GM21717 (cell line): ENCODE data around the gene OR52B4.
A peak's percentile ranks its signal among the peaks of the same experiment; 100 is the strongest.
"Not testable (repeated sequence)": the region's sequence is repeated elsewhere in the genome, so short reads cannot be mapped to it uniquely, and the experiment has no call there.

Experiments used
- ATAC-seq: cut with Tn5 transposase; IDR thresholded peaks from one replicate; pipeline ENCODE4 v1.9.1; 2021; ENCODE audit warnings: mild to moderate bottlenecking, moderate library complexity; ENCODE audit not compliant: unreplicated experiment

The OR52B4 gene

GRCh38 chr11:4368286-4368685 is at the start of gene OR52B4:
OR52B4 (minus strand) TSS chr11:4368386; CDS start chr11:4368295, 91 bp downstream.
- no peak for ATAC-seq

GRCh38 chr11:4416816-4417215 is 48.6 kb upstream of the OR52B4 start:
- ATAC-seq = no peak

GRCh38 chr11:4416306-4416705 is 48.1 kb upstream of the OR52B4 start:
- no peak for ATAC-seq

GRCh38 chr11:4406206-4406605 is 38.0 kb upstream of the OR52B4 start:
- not testable (repeated sequence) for ATAC-seq

- ATAC-seq = peak; percentile 24
Observed at GRCh38 chr11:4393858-4394223, 25.7 kb upstream of the OR52B4 start.

- peak; percentile 100 for ATAC-seq
Observed at GRCh38 chr11:4393209-4393857, 25.1 kb upstream of the OR52B4 start, which contains the start of gene TRIM21. TRIM21 (minus strand) TSS chr11:4393702; CDS start chr11:4390409, 3,293 bp downstream.

GRCh38 chr11:4388221-4388620 is 20.0 kb upstream of the OR52B4 start:
- ATAC-seq = no peak

- no peak for ATAC-seq
Observed at GRCh38 chr11:4385978-4386740, 18.0 kb upstream of the OR52B4 start.

GRCh38 chr11:4381901-4382300 is 13.7 kb upstream of the OR52B4 start:
- no peak for ATAC-seq

GRCh38 chr11:4375431-4376140 is 7.4 kb upstream of the OR52B4 start:
- no peak for ATAC-seq

- ATAC-seq = no peak
Observed at GRCh38 chr11:4370166-4370565, 2.0 kb upstream of the OR52B4 start.

GRCh38 chr11:4348142-4348541 is 20.0 kb downstream of the OR52B4 start:
- not testable (repeated sequence) for ATAC-seq

- not testable (repeated sequence) for ATAC-seq
Observed at GRCh38 chr11:4345366-4345765, 22.8 kb downstream of the OR52B4 start.

GRCh38 chr11:4334356-4334755 is 33.8 kb downstream of the OR52B4 start:
- not testable (repeated sequence) for ATAC-seq
